H4 (cell line): ENCODE measurements around the gene ARHGEF1. TPM values are rescaled to one million over a fixed set of nuclear protein-coding genes. Genes with fewer than 3 reads are reported as not detected.

ENCODE experiments used
- DNase-seq: peaks from one replicate; pipeline ENCODE4 v3.0.0-alpha.2; 2015; ENCODE audit warnings: low spot score
- total RNA-seq: library from RNA; depleted of rRNA; stranded (reverse); fragments of >200 nt; shearing (Covaris generic); gene quantifications from 2 replicates; pipeline ENCODE4 v1.2.3, GENCODE V29; 2014; rRNA removed

ARHGEF1 gene
- total RNA-seq, 1 experiment from 2014 or later, result 15.9 TPM

- no peak for DNase-seq
Observed at GRCh38 chr19:41955521-41955920, 72.5 kb downstream of the ARHGEF1 start.

GRCh38 chr19:41956621-41957020 lies 73.6 kb downstream of the ARHGEF1 start:
- no peak for DNase-seq

Other genes starting within 250 kb of the ARHGEF1 start
- not detected in 2 replicates for gene CEACAM7, start 194.9 kb upstream of the ARHGEF1 start, total RNA-seq
- not detected in 2 replicates for gene CEACAM5, start 174.6 kb upstream of the ARHGEF1 start, total RNA-seq
- not detected in 2 replicates for gene CEACAM6, start 127.7 kb upstream of the ARHGEF1 start, total RNA-seq
- gene CEACAM3, start 86.6 kb upstream of the ARHGEF1 start, total RNA-seq, result not detected in 2 replicates
- 0.41 TPM in 1 of 2 replicates, not detected in the other for gene LYPD4, start 38.5 kb upstream of the ARHGEF1 start, total RNA-seq
- not detected in 2 replicates for gene DMRTC2, start 38.1 kb upstream of the ARHGEF1 start, total RNA-seq
- 1,641 and 1,922 TPM in 2 replicates for gene RPS19, start 22.9 kb upstream of the ARHGEF1 start, total RNA-seq
- gene CD79A, start 5.9 kb upstream of the ARHGEF1 start, total RNA-seq, result not detected in 2 replicates
- gene ERFL, start 45.3 kb downstream of the ARHGEF1 start, total RNA-seq, result not detected in 2 replicates
- gene RABAC1, start 76.1 kb downstream of the ARHGEF1 start, total RNA-seq, result 149 and 167 TPM in 2 replicates
- gene ATP1A3, start 111.0 kb downstream of the ARHGEF1 start, total RNA-seq, result 2.1 and 2.8 TPM in 2 replicates
- 0.12 TPM in 1 of 2 replicates, not detected in the other for gene GRIK5, start 187.0 kb downstream of the ARHGEF1 start, total RNA-seq
- 11.8 and 15.8 TPM in 2 replicates for gene ZNF574, start 193.0 kb downstream of the ARHGEF1 start, total RNA-seq
- gene POU2F2, start 249.3 kb downstream of the ARHGEF1 start, total RNA-seq, result 0.02 TPM in 1 of 2 replicates, not detected in the other